GM21723 (cell line): ENCODE results near the gene AGAP2.
"Not testable (repeated sequence)": the region's sequence is repeated elsewhere in the genome, so short reads cannot be mapped to it uniquely, and the experiment has no call there.

Source experiments
- ATAC-seq: cut with Tn5 transposase; IDR thresholded peaks from one replicate; pipeline ENCODE4 v1.9.1; 2021; ENCODE audit warnings: mild to moderate bottlenecking, moderate library complexity; ENCODE audit not compliant: unreplicated experiment

The AGAP2 gene

GRCh38 chr12:57738661-57739237 is at the start of gene AGAP2:
Gene AGAP2 (minus strand): TSS chr12:57738742. CDS start chr12:57738246, 496 bp downstream.
- ATAC-seq = no peak

- ATAC-seq = no peak
Observed at GRCh38 chr12:57783861-57784260, 45.3 kb upstream of the AGAP2 start.

- no peak for ATAC-seq
Observed at GRCh38 chr12:57783466-57783801, 44.9 kb upstream of the AGAP2 start.

- peak; percentile 90 for ATAC-seq
Observed at GRCh38 chr12:57782608-57783465, 44.3 kb upstream of the AGAP2 start, which contains the start of gene TSFM. Gene TSFM (plus strand): TSS chr12:57782787. CDS start chr12:57782802, 15 bp downstream.

GRCh38 chr12:57782243-57782607 is 43.7 kb upstream of the AGAP2 start:
- peak; percentile 2 for ATAC-seq

GRCh38 chr12:57781801-57782200 is 43.3 kb upstream of the AGAP2 start:
- ATAC-seq = no peak

GRCh38 chr12:57781244-57781643 is 42.7 kb upstream of the AGAP2 start:
- no peak for ATAC-seq

- no peak for ATAC-seq
Observed at GRCh38 chr12:57780284-57780897, 41.8 kb upstream of the AGAP2 start.

- ATAC-seq = no peak
Observed at GRCh38 chr12:57779736-57780135, 41.2 kb upstream of the AGAP2 start.

- no peak for ATAC-seq
Observed at GRCh38 chr12:57777911-57778310, 39.4 kb upstream of the AGAP2 start.

GRCh38 chr12:57777367-57777766 is 38.8 kb upstream of the AGAP2 start:
- no peak for ATAC-seq

GRCh38 chr12:57776247-57776587 is 37.7 kb upstream of the AGAP2 start:
- no peak for ATAC-seq

GRCh38 chr12:57775563-57776246 is 37.2 kb upstream of the AGAP2 start:
- no peak for ATAC-seq

- ATAC-seq = no peak
Observed at GRCh38 chr12:57775044-57775443, 36.5 kb upstream of the AGAP2 start.

GRCh38 chr12:57774634-57775033 is 36.1 kb upstream of the AGAP2 start:
- ATAC-seq = not testable (repeated sequence)

- ATAC-seq = peak; percentile 7
Observed at GRCh38 chr12:57772429-57773322, 34.1 kb upstream of the AGAP2 start, which contains the start of gene EEF1AKMT3. Gene EEF1AKMT3 (plus strand): TSS chr12:57772614. CDS start chr12:57772725, 111 bp downstream.

GRCh38 chr12:57771873-57772428 is 33.4 kb upstream of the AGAP2 start, which contains the start of gene METTL1:
Gene METTL1 (minus strand): TSS chr12:57772105. CDS start chr12:57772083, 22 bp downstream.
- peak; percentile 82 for ATAC-seq

- peak; percentile 79 for ATAC-seq
Observed at GRCh38 chr12:57771236-57771872, 32.8 kb upstream of the AGAP2 start.

- no peak for ATAC-seq
Observed at GRCh38 chr12:57770734-57771133, 32.2 kb upstream of the AGAP2 start.
